ENCODE results near the gene C10orf95. TPM values are rescaled to one million over a fixed set of nuclear protein-coding genes. Genes with fewer than 3 reads are reported as not detected.
"Not testable (repeated sequence)": the region's sequence is repeated elsewhere in the genome, so short reads cannot be mapped to it uniquely, and the experiment has no call there.

C10orf95 gene
- total RNA-seq, 1 experiment from 2014 or later = 0.08 TPM

GRCh38 chr10:102454662-102455487 is 3.5 kb upstream of the C10orf95 start:
- not testable (repeated sequence) for H3K4me3 ChIP-seq; H3K36me3 ChIP-seq; H3K4me1 ChIP-seq; H3K27me3 ChIP-seq; H3K9me3 ChIP-seq (replicated peaks); H3K27ac ChIP-seq; DNase-seq

DNA sequence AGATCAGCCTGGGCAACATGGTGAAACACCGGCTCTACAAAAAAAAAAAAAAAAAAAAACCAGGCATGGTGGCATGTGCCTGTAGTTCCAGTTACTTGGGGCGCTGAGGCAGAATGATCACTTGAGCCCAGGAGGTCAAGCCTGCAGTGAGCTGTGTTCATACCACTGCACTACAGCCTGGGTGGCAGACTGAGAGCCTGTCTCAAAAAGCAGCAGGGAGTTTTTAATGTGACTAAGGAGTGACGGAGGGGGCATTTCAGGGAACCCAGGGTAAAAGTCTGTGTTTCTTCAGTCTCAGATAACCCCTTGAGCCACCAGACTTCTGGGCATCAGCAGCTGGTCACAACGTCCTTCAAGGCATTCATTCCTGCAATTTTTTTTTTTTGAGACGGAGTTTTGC is 2.2 kb upstream of the C10orf95 start:
- DNase-seq = no peak
- no peak overlapping the region for H3K27ac ChIP-seq
- no peaks in the 10 kb centered on the region for H3K9me3 ChIP-seq (replicated peaks)
- H3K4me1 ChIP-seq = peaks cover 10% of the 10 kb centered on the region
- H3K27me3 ChIP-seq = no peaks in the 10 kb centered on the region
- H3K36me3 ChIP-seq = no peaks in the 10 kb centered on the region
- H3K4me3 ChIP-seq = no peak overlapping the region

DNA sequence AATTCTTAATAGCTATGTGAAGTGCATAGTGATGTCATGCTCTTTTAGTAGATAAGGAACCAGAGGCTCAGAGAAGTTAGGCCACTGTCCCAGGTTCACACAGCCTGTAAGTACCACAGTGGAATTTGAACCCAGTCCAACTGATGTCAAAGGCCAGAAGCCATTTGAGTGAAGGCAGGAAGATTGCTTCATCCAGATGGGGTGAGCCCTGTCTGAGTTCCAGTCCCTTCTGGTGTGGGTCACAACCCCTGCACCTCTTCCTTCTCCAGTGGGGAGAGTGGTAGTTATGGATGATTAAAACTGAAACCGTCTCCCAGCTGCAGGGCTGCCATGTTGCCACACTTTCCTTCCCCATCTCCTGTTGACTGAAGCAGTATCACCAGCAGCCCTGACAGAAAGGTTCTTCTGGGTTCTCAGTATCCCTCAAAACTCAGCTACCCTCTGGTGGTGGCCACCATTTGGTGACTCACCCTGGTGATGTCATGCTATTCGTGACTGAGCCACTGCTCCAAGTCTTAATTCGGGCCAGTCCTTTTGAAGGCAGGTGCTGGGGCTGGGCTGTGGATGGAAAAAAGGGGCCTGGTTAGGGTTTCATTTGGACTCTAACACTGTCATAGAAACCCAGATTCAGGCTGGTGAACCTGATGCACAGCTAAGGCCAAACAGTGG is 1.5 kb upstream of the C10orf95 start:
- H3K4me3 ChIP-seq = no peak overlapping the region
- no peaks in the 10 kb centered on the region for H3K27me3 ChIP-seq
- no peak overlapping the region for H3K27ac ChIP-seq
- H3K4me1 ChIP-seq = peaks cover 10% of the 10 kb centered on the region
- H3K36me3 ChIP-seq = no peaks in the 10 kb centered on the region
- peak; percentile 65 to 72 for DNase-seq
- no peaks in the 10 kb centered on the region for H3K9me3 ChIP-seq (replicated peaks)

GRCh38 chr10:102450374-102451104 is 804 bp downstream of the C10orf95 start:
- DNase-seq = peak; percentile 91 to 93

DNA sequence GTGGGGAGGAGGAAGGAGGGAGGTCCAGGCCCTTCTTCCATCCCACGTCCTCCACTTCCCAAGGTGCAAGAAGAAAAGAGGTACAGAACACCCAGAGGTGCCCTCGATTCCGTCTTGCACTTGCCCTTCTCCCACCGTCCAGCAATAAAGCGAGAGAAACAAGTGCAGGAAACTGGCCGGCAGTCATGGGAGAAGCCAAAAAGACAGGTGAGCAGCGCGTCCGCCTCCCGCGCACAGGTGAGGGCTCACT is 1.3 kb downstream of the C10orf95 start:
- Histone ChIP-seq H3K4me3 (peak overlapping the region; percentile 67), H3K36me3 (no peaks in the 10 kb centered on the region)

More at GRCh38 chr10:102450374-102451104, 804 bp downstream of the C10orf95 start:
- no peaks in the 10 kb centered on the region for H3K36me3 ChIP-seq
- no peaks in the 10 kb centered on the region for H3K27me3 ChIP-seq
- peaks cover 10% of the 10 kb centered on the region for H3K4me1 ChIP-seq
- peak overlapping the region; percentile 67 for H3K4me3 ChIP-seq
- H3K9me3 ChIP-seq (replicated peaks) = no peaks in the 10 kb centered on the region
- H3K27ac ChIP-seq = no peak overlapping the region

GRCh38 chr10:102449321-102450123 is 1.8 kb downstream of the C10orf95 start:
- Histone ChIP-seq H3K27ac (no peak overlapping the region), H3K9me3 (replicated peaks) (no peaks in the 10 kb centered on the region), H3K4me1 (peaks cover 10% of the 10 kb centered on the region), H3K27me3 (no peaks in the 10 kb centered on the region), H3K4me3 (peak overlapping the region; percentile 67), H3K36me3 (no peaks in the 10 kb centered on the region)
- DNase-seq = peak; percentile 69 to 70

More for the DNA sequence above, 1.3 kb downstream of the C10orf95 start:
- Histone ChIP-seq H3K9me3 (replicated peaks) (no peaks in the 10 kb centered on the region), H3K27me3 (no peaks in the 10 kb centered on the region), H3K27ac (no peak overlapping the region), H3K4me1 (peaks cover 10% of the 10 kb centered on the region)
- DNase-seq = no peak

DNA sequence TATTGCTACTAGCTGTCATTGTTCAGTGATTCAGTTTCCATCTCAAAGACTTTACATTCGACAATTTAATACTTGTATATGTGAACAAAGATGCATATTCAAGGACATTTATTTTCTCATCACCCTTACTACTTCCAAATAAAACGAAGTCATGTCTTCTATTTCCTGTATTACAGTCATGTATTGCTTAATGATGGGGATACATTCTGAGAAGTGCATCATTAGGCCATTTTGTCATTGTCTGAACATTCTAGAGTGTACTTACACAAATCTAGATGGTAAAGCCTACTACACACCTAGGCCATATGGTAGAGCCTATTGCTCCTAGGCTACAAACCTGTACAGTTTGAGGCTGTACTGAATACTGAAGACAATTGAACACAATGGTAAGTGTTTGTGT is 6.5 kb downstream of the C10orf95 start:
- no peak for DNase-seq
- H3K4me1 ChIP-seq = peaks cover 7% of the 10 kb centered on the region; the same call in 1 of the 2 replicates
- peaks cover 3% of the 10 kb centered on the region; the same call in 1 of the 2 replicates for H3K27me3 ChIP-seq
- no peak overlapping the region for H3K27ac ChIP-seq
- no peaks in the 10 kb centered on the region for H3K9me3 ChIP-seq (replicated peaks)
- no peaks in the 10 kb centered on the region for H3K36me3 ChIP-seq
- no peak overlapping the region for H3K4me3 ChIP-seq

- Histone ChIP-seq H3K27me3 (peaks cover 27% of the 10 kb centered on the region), H3K36me3 (no peaks in the 10 kb centered on the region), H3K9me3 (replicated peaks) (no peaks in the 10 kb centered on the region), H3K4me1 (0 out of 2 replicates have a peak, but pooled peaks cover 3% of the 10 kb centered on the region), H3K27ac (no peak overlapping the region), H3K4me3 (no peak overlapping the region)
- no peak for DNase-seq
These were observed 13.0 kb downstream of the C10orf95 start for GRCh38 chr10:102438374-102438773.

DNA sequence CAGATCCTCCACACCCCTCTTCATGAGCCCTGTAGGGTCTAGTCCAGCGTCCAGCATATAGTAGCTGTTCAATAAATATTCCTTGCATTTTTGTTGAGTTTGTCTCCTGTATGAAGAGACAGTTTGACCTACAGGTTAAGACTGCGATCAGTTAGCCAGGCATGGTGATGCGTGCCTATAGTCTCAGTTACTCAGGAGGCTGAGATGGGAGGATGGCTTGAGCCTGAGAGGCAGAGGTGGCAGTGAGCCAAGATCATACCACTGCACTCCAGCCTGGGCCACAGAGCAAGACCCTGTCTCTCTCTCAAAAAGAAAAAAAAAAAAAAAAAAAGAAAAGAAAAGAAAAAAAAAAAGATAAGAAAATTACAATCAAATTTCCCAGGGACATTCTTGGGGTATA is 13.8 kb downstream of the C10orf95 start:
- no peak for DNase-seq
- Histone ChIP-seq H3K4me1 (0 out of 2 replicates have a peak, but pooled peaks cover 3% of the 10 kb centered on the region), H3K9me3 (replicated peaks) (no peaks in the 10 kb centered on the region), H3K27ac (no peak overlapping the region), H3K36me3 (no peaks in the 10 kb centered on the region), H3K4me3 (no peak overlapping the region), H3K27me3 (peaks cover 27% of the 10 kb centered on the region)

DNA sequence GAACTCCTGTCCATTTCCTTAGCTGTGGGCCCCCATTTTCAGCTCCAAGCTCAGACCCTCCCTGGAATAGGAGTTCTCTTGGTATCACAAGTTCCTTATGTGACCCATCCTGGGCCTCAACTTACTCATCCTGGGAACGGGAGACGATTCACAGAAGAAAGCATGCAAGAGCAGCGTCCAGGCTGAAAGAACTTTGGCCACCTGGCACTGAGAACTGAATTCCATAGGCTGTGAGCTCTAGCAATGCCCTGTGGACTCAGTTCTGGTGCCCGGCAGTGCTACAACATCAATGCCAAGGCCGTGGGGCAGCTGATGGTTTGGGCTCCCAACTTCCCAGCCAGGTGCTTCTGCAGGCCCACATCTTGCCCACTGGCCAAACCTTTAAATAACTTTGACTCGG is 15.0 kb downstream of the C10orf95 start:
- H3K27me3 ChIP-seq = peaks cover 24% of the 10 kb centered on the region
- H3K27ac ChIP-seq = no peak overlapping the region
- no peaks in the 10 kb centered on the region for H3K9me3 ChIP-seq (replicated peaks)
- peaks cover 6% of the 10 kb centered on the region; the same call in 1 of the 2 replicates for H3K4me1 ChIP-seq
- H3K36me3 ChIP-seq = no peaks in the 10 kb centered on the region
- no peak overlapping the region for H3K4me3 ChIP-seq
- DNase-seq = no peak

GRCh38 chr10:102435529-102436233 is 15.7 kb downstream of the C10orf95 start:
- Histone ChIP-seq H3K27ac (no peak overlapping the region), H3K4me3 (no peak overlapping the region)

GRCh38 chr10:102435133-102435497 is 16.2 kb downstream of the C10orf95 start:
- Histone ChIP-seq H3K27ac (no peak overlapping the region), H3K9me3 (replicated peaks) (no peaks in the 10 kb centered on the region), H3K27me3 (peaks cover 24% of the 10 kb centered on the region), H3K4me3 (no peak overlapping the region), H3K4me1 (peaks cover 3% of the 10 kb centered on the region; the same call in 1 of the 2 replicates), H3K36me3 (no peaks in the 10 kb centered on the region)
- no peak for DNase-seq

More at GRCh38 chr10:102435529-102436233, 15.7 kb downstream of the C10orf95 start:
- no peaks in the 10 kb centered on the region for H3K9me3 ChIP-seq (replicated peaks)
- no peak for DNase-seq
- no peaks in the 10 kb centered on the region for H3K36me3 ChIP-seq
- peaks cover 24% of the 10 kb centered on the region for H3K27me3 ChIP-seq
- peaks cover 6% of the 10 kb centered on the region; the same call in 1 of the 2 replicates for H3K4me1 ChIP-seq

DNA sequence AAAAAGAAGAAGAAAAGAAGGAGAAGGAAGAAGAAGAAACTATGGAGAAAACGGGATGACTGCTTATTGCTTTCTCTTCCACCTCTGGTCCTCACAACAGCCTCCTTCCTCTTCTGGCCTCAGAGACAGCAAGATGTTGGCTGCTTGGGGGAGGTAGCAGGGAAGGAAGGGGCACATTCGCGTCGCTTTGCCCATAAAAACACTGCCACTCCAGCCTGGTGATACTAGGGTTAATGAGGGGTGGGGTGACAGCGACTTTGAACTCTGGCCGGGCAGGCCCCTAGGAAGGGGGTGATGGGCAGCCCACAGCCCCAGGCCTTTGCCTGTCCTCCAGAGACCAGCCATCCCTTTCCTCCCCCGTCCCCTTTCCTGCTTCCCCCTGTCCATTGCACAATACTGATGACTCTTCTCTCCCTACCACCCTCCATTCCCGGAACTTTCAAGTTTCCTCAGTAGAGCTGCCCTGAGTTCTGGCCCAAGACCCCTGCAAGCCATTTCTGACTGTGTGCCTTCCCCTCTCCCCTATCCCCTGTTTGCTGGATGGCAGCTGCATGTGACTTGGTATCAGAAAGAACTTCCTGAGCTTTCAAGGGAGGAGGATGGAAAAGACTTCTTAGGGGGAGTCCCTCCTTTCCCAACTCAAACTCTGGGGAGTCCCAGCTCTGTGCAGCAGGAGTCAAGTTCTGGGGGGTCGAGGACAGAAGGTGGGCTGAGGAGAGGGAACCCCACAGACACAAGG is 16.8 kb downstream of the C10orf95 start:
- H3K27ac ChIP-seq = no peak overlapping the region
- DNase-seq = no peak

More for the DNA sequence above, 16.8 kb downstream of the C10orf95 start:
- Histone ChIP-seq H3K27me3 (peaks cover 22% of the 10 kb centered on the region), H3K9me3 (replicated peaks) (no peaks in the 10 kb centered on the region), H3K36me3 (no peaks in the 10 kb centered on the region), H3K4me3 (no peak overlapping the region), H3K4me1 (peaks cover 3% of the 10 kb centered on the region; the same call in 1 of the 2 replicates)
